RWPE2 (cell line): Measurements from ENCODE around the gene IL1RL2.

Experiments
- ATAC-seq: fragments of 200-7000 bp; cut with Tn5 transposase; 3 replicates; pipeline ENCODE4 v1.9.1; 2021; ENCODE audit warnings: low read depth
- DNase-seq: peaks from one replicate; pipeline ENCODE4 v3.0.0-alpha.2; 2020; ENCODE audit warnings: low spot score
- H3K27ac ChIP-seq: fragments of 450-650 bp; 2 replicates; pipeline ENCODE4 v1.5.1; 2017; ENCODE audit warnings: mild to moderate bottlenecking; ENCODE audit not compliant: poor library complexity, severe bottlenecking
- H3K27me3 ChIP-seq: fragments of 250-450 bp; sonication (Bioruptor Pico); 2 replicates; pipeline ENCODE4 v1.5.1; 2021; ENCODE audit warnings: mild to moderate bottlenecking, moderate library complexity; ENCODE audit not compliant: insufficient read depth, poor library complexity, severe bottlenecking
- H3K36me3 ChIP-seq: fragments of 250-450 bp; sonication (Bioruptor Pico); 2 replicates; pipeline ENCODE4 v1.5.1; 2020; ENCODE audit warnings: low read depth, mild to moderate bottlenecking, moderate library complexity
- H3K4me1 ChIP-seq: fragments of 250-450 bp; sonication (Bioruptor Pico); 2 replicates; pipeline ENCODE4 v1.5.1; 2021; ENCODE audit warnings: mild to moderate bottlenecking, moderate library complexity; ENCODE audit not compliant: insufficient read depth, poor library complexity, severe bottlenecking
- H3K4me3 ChIP-seq: fragments of 250-450 bp; sonication (Bioruptor Pico); 2 replicates; pipeline ENCODE4 v1.5.1; 2021; ENCODE audit warnings: mild to moderate bottlenecking, moderate library complexity; ENCODE audit not compliant: severe bottlenecking
- H3K9me3 ChIP-seq: fragments of 250-450 bp; sonication (Bioruptor Pico); 2 replicates; pipeline ENCODE4 v1.5.1; 2021; ENCODE audit warnings: mild to moderate bottlenecking, moderate library complexity; ENCODE audit not compliant: severe bottlenecking
- CTCF ChIP-seq: fragments of 450-650 bp; IDR thresholded peaks from one replicate; pipeline ENCODE4 v1.5.1; 2017; ENCODE audit warnings: mild to moderate bottlenecking, moderate library complexity; ENCODE audit not compliant: poor library complexity, severe bottlenecking

The IL1RL2 gene

GRCh38 chr2:102179788-102180686 is 6.8 kb upstream of the IL1RL2 start:
- no peaks in the 10 kb centered on the region for H3K27me3 ChIP-seq
- ATAC-seq (no peak), DNase-seq (no peak)
- no peak overlapping the region for H3K27ac ChIP-seq
- no peaks in the 10 kb centered on the region for H3K9me3 ChIP-seq
- peaks cover 3% of the 10 kb centered on the region; the same call in 1 of the 2 replicates for H3K36me3 ChIP-seq
- TF ChIP-seq CTCF, result no peak
- H3K4me3 ChIP-seq, result no peak overlapping the region
- H3K4me1 ChIP-seq, result no peaks in the 10 kb centered on the region

GRCh38 chr2:102180687-102180999 is 6.2 kb upstream of the IL1RL2 start:
- no peaks in the 10 kb centered on the region for H3K36me3 ChIP-seq
- TF ChIP-seq CTCF, result no peak
- H3K27ac ChIP-seq, result no peak overlapping the region
- H3K9me3 ChIP-seq, result no peaks in the 10 kb centered on the region
- ATAC-seq (no peak), DNase-seq (no peak)
- H3K27me3 ChIP-seq, result no peaks in the 10 kb centered on the region
- no peaks in the 10 kb centered on the region for H3K4me1 ChIP-seq
- H3K4me3 ChIP-seq, result no peak overlapping the region

GRCh38 chr2:102181376-102181775 is 5.4 kb upstream of the IL1RL2 start:
- DNase-seq (no peak), ATAC-seq (no peak)
- Histone ChIP-seq H3K4me1 (no peaks in the 10 kb centered on the region), H3K4me3 (no peak overlapping the region), H3K27me3 (no peaks in the 10 kb centered on the region), H3K36me3 (no peaks in the 10 kb centered on the region), H3K27ac (no peak overlapping the region), H3K9me3 (no peaks in the 10 kb centered on the region)
- no peak for TF ChIP-seq CTCF

GRCh38 chr2:102181919-102182635 is 4.7 kb upstream of the IL1RL2 start:
- Histone ChIP-seq H3K4me1 (no peaks in the 10 kb centered on the region), H3K27ac (no peak overlapping the region), H3K4me3 (no peak overlapping the region), H3K9me3 (no peaks in the 10 kb centered on the region), H3K36me3 (no peaks in the 10 kb centered on the region), H3K27me3 (no peaks in the 10 kb centered on the region)
- TF ChIP-seq CTCF, result no peak
- DNase-seq, result no peak
- ATAC-seq, result no peak

GRCh38 chr2:102184018-102184417 is 2.8 kb upstream of the IL1RL2 start:
- no peak for TF ChIP-seq CTCF
- Histone ChIP-seq H3K36me3 (no peaks in the 10 kb centered on the region), H3K27ac (no peak overlapping the region)

More at GRCh38 chr2:102184018-102184417, 2.8 kb upstream of the IL1RL2 start:
- DNase-seq (no peak), ATAC-seq (no peak)
- Histone ChIP-seq H3K4me1 (no peaks in the 10 kb centered on the region), H3K9me3 (no peaks in the 10 kb centered on the region), H3K4me3 (no peak overlapping the region), H3K27me3 (no peaks in the 10 kb centered on the region)
